GM23338 (cell line): ENCODE data around the gene UBASH3A. TPM values are rescaled to one million over a fixed set of nuclear protein-coding genes. Genes with fewer than 3 reads are reported as not detected.

ENCODE experiments used
- CREB1 ChIP-seq: fragments of 250-450 bp; sonication (Bioruptor Pico); IDR thresholded peaks from 2 replicates; pipeline ENCODE4 v1.5.0; 2020; ENCODE audit warnings: low read depth, mild to moderate bottlenecking, moderate library complexity
- CTCF ChIP-seq, 2 experiments: fragments of 200-600 bp in 1 of 2; sonication (generic) in 1 of 2; conservative IDR thresholded peaks; 2 replicates each; pipeline versions ENCODE4 v1.5.1 to v1.6.1; 2016 to 2017; ENCODE audit warnings: antibody characterized with exemption in 2 of 2, low read depth in 2 of 2, mild to moderate bottlenecking in 2 of 2, moderate library complexity in 1 of 2
- ETS1 ChIP-seq: IDR thresholded peaks from 2 replicates; pipeline ENCODE4 v1.6.1; 2016; ENCODE audit warnings: antibody characterized with exemption
- EZH2 ChIP-seq: fragments of 200-600 bp; sonication (generic); IDR thresholded peaks from one replicate; pipeline ENCODE4 v1.8.0; 2017; ENCODE audit warnings: antibody characterized with exemption, mild to moderate bottlenecking, low read depth; ENCODE audit not compliant: unreplicated experiment
- EZH2phosphoT487 ChIP-seq: fragments of 200-600 bp; sonication (generic); IDR thresholded peaks from one replicate; pipeline ENCODE4 v1.8.1; 2018; ENCODE audit warnings: antibody characterized with exemption; ENCODE audit not compliant: unreplicated experiment
- JUNB ChIP-seq: IDR thresholded peaks from one replicate; pipeline ENCODE4 v1.6.1; 2016; ENCODE audit warnings: antibody characterized with exemption; ENCODE audit not compliant: unreplicated experiment
- NANOG ChIP-seq: IDR thresholded peaks from 2 replicates; pipeline ENCODE4 v1.6.1; 2016; ENCODE audit warnings: antibody characterized with exemption, borderline replicate concordance
- POLR2AphosphoS5 ChIP-seq: IDR thresholded peaks from 2 replicates; pipeline ENCODE4 v1.6.1; 2016; ENCODE audit warnings: antibody characterized with exemption, low read depth
- STAT1 ChIP-seq: IDR thresholded peaks from one replicate; pipeline ENCODE4 v1.6.1; 2016; ENCODE audit warnings: antibody characterized with exemption; ENCODE audit not compliant: unreplicated experiment
- ZNF331 ChIP-seq: fragments of 250-450 bp; sonication (Bioruptor Pico); IDR thresholded peaks from 2 replicates; pipeline ENCODE4 v1.5.0; 2020; ENCODE audit warnings: low read depth, mild to moderate bottlenecking, moderate library complexity
- ZNF462 ChIP-seq: fragments of 250-450 bp; sonication (Bioruptor Pico); IDR thresholded peaks from 2 replicates; pipeline ENCODE4 v1.5.0; 2020; ENCODE audit warnings: mild to moderate bottlenecking, moderate library complexity
- polyA plus RNA-seq: library from polyadenylated mRNA; unstranded; fragments of >200 nt; fragmentation: Nextera tagmentation; extraction: Ambion mirVana; gene quantifications from 2 replicates; pipeline ENCODE4 v1.2.1, GENCODE V29; 2016
- total RNA-seq: library from RNA; depleted of rRNA; stranded (reverse); fragments of >200 nt; shearing (Covaris generic); gene quantifications from 2 replicates; pipeline ENCODE4 v1.2.3, GENCODE V29; 2014

The UBASH3A gene
- total and polyA plus RNA-seq, 2 experiments from 2014 or later = not detected

- TF ChIP-seq ZNF462 (CRISPR knock-in tag) = no peak
- TF ChIP-seq NANOG = no peak
- TF ChIP-seq POLR2AphosphoS5 = no peak
- TF ChIP-seq EZH2 = no peak
- no peak for TF ChIP-seq JUNB
- no peak for TF ChIP-seq ETS1
- no peak for TF ChIP-seq ZNF331 (CRISPR knock-in tag)
- no peak for TF ChIP-seq EZH2phosphoT487
- no peak for TF ChIP-seq CTCF (conservative IDR thresholded peaks at IDR 0.05; ENCODE audit: low read depth in 2 of 2)
- TF ChIP-seq CREB1 (CRISPR knock-in tag) = no peak
- TF ChIP-seq STAT1 = no peak
These were observed 48.2 kb downstream of the UBASH3A start (continued) for GRCh38 chr21:42451941-42452340.
